CD4-positive, alpha-beta T cell (primary cell): ENCODE measurements around the gene GBA2. TPM values are rescaled to one million over a fixed set of nuclear protein-coding genes. Genes with fewer than 3 reads are reported as not detected.

Experiments
- ATAC-seq: fragments of 200-7000 bp; cut with Tn5 transposase; one replicate; pipeline ENCODE4 v1.10.0; 2022; ENCODE audit warnings: mild to moderate bottlenecking; ENCODE audit not compliant: poor library complexity
- CTCF ChIA-PET: fragments of 350-600 bp; sonication (Branson Sonifier 250); formaldehyde crosslinking; loops from one replicate; lab custom pipeline; 2021; ENCODE audit warnings: antibody characterized with exemption, inconsistent platforms; lab: Charles Lee
- POLR2A ChIA-PET: fragments of 350-600 bp; sonication (Branson Sonifier 250); formaldehyde crosslinking; loops from one replicate; lab custom pipeline; 2021; ENCODE audit warnings: antibody characterized with exemption, inconsistent platforms; lab: Charles Lee
- DNase-seq, 14 experiments: peaks; one replicate each; pipeline ENCODE4 v3.0.0-alpha.2; 2013 to 2020; ENCODE audit warnings: mixed read lengths in 2 of 14
- H3K27ac ChIP-seq, 2 donors: one replicate each; pipeline versions ENCODE4 v1.5.1 to v1.7.0; 2013; ENCODE audit warnings: low read length in 2 of 2, low read depth in 1 of 2, mild to moderate bottlenecking in 1 of 2
- H3K27me3 ChIP-seq, 2 experiments: 1 replicate in 1 of 2; 2 replicates in 1 of 2; pipeline versions ENCODE4 v1.6.1 to v1.7.0; 2013; ENCODE audit warnings: low read length in 2 of 2, control low read depth in 1 of 2, mild to moderate bottlenecking in 1 of 2, moderate library complexity in 1 of 2; ENCODE audit not compliant: insufficient read depth in 2 of 2, control insufficient read depth in 1 of 2
- H3K36me3 ChIP-seq: one replicate; pipeline ENCODE4 v1.6.1; 2013; ENCODE audit warnings: low read length, control low read depth; ENCODE audit not compliant: insufficient read depth
- H3K4me1 ChIP-seq: one replicate; pipeline ENCODE4 v1.6.1; 2013; ENCODE audit warnings: low read length, control low read depth; ENCODE audit not compliant: insufficient read depth
- H3K4me3 ChIP-seq: one replicate; pipeline ENCODE4 v1.5.1; 2013; ENCODE audit warnings: mild to moderate bottlenecking, low read length, moderate library complexity
- H3K9me3 ChIP-seq, 2 experiments: 1 replicate in 1 of 2; 2 replicates in 1 of 2; pipeline versions ENCODE4 v1.6.1 to v1.7.0; 2013; ENCODE audit warnings: low read length in 2 of 2, mild to moderate bottlenecking in 2 of 2, control low read depth in 1 of 2, moderate library complexity in 1 of 2; ENCODE audit not compliant: control insufficient read depth in 1 of 2, insufficient read depth in 1 of 2
- H3K27ac Mint-ChIP-seq: one replicate; pipeline ENCODE4 v1.8.0; 2020; ENCODE audit warnings: mixed read lengths
- H3K27me3 Mint-ChIP-seq: one replicate; pipeline ENCODE4 v1.8.0; 2021; ENCODE audit warnings: mixed read lengths
- H3K36me3 Mint-ChIP-seq: one replicate; pipeline ENCODE4 v1.8.0; 2021; ENCODE audit warnings: low read depth, mixed read lengths
- H3K4me1 Mint-ChIP-seq: one replicate; pipeline ENCODE4 v1.8.0; 2021; ENCODE audit warnings: low read depth, mixed read lengths
- H3K4me3 Mint-ChIP-seq: one replicate; pipeline ENCODE4 v1.8.0; 2020; ENCODE audit warnings: mild to moderate bottlenecking, mixed read lengths
- H3K9me3 Mint-ChIP-seq: one replicate; pipeline ENCODE4 v1.8.0; 2020; ENCODE audit warnings: mixed read lengths
- intact Hi-C, 2 experiments: fragments of 100-400 bp; cut with DNase I in 1 of 2; cut with micrococcal nuclease in 1 of 2; formaldehyde crosslinking; loops; one replicate each; pipeline versions ENCODE4 v1.15.1 to v1.9.0; 2023 to 2025; cut with DNase I, micrococcal nuclease
- total RNA-seq, 174 experiments: library from RNA in 2 of 174; stranded (reverse) in 2 of 174; gene quantifications; one replicate each; pipeline ENCODE4 v1.2.3 and lab custom pipeline; 2021 to 2026
- TF ChIP-seq, protein P1 (sequence below): fragments of 200-600 bp; IDR thresholded peaks from one replicate; pipeline ENCODE4 v1.8.0; 2022; ENCODE audit warnings: antibody characterized with exemption, mild to moderate bottlenecking

GBA2 gene
- total RNA-seq, 2 experiments from 2014 or later = 17.3 to 18.6 TPM

DNA sequence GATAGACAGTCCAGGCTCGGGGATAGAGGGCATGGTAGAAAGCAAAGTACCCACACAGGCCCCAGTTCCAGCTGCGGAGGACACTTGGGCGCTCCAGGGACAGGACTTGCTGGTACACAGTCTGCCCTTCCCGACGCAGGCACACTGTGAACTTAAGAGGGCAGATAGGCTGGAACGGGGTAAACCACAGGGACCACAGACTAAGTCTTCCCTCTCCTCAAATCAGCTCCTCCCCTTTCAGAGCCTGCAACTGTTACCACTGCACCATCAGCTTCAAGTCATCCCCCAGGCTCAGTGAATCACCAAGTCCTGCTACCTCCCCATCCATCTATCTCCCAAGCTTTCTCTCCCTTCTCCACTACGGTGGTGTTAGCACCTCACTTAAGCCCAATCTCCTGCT lies 7.3 kb downstream of the GBA2 start:
- ATAC-seq = no peak
- no peak overlapping the region for H3K27ac ChIP-seq
- H3K4me1 ChIP-seq = peaks cover 18% of the 10 kb centered on the region
- no peaks in the 10 kb centered on the region for H3K9me3 ChIP-seq
- intact Hi-C loops = loop anchor here in 1 of 2 experiments (10.0 kb wide), 1 partner anchor 1217 kb away; the partner anchor contains the start of gene ENHO
- H3K27me3 Mint-ChIP-seq = no peaks in the 10 kb centered on the region
- peaks cover 28% of the 10 kb centered on the region for H3K4me1 Mint-ChIP-seq
- DNase-seq = peak in 2 of 14 experiments; percentile 38 to 50
- no peak overlapping the region for H3K4me3 ChIP-seq
- ChIA-PET CTCF (no interaction called here), POLR2A (interaction anchor here (1.9 to 2.4 kb wide), 2 partner anchors 8 to 9 kb away, joined by 4 to 10 read pairs; partner anchors contain the start of genes CREB3, GBA2, RGP1 and TLN1)
- no peaks in the 10 kb centered on the region for H3K9me3 Mint-ChIP-seq
- H3K27me3 ChIP-seq = no peaks in the 10 kb centered on the region
- H3K4me3 Mint-ChIP-seq = no peak overlapping the region
- H3K36me3 Mint-ChIP-seq = peaks cover 77% of the 10 kb centered on the region
- H3K27ac Mint-ChIP-seq = no peak overlapping the region
- TF ChIP-seq, protein P1, sequence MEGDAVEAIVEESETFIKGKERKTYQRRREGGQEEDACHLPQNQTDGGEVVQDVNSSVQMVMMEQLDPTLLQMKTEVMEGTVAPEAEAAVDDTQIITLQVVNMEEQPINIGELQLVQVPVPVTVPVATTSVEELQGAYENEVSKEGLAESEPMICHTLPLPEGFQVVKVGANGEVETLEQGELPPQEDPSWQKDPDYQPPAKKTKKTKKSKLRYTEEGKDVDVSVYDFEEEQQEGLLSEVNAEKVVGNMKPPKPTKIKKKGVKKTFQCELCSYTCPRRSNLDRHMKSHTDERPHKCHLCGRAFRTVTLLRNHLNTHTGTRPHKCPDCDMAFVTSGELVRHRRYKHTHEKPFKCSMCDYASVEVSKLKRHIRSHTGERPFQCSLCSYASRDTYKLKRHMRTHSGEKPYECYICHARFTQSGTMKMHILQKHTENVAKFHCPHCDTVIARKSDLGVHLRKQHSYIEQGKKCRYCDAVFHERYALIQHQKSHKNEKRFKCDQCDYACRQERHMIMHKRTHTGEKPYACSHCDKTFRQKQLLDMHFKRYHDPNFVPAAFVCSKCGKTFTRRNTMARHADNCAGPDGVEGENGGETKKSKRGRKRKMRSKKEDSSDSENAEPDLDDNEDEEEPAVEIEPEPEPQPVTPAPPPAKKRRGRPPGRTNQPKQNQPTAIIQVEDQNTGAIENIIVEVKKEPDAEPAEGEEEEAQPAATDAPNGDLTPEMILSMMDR = no peak
- H3K36me3 ChIP-seq = peaks cover 78% of the 10 kb centered on the region

DNA sequence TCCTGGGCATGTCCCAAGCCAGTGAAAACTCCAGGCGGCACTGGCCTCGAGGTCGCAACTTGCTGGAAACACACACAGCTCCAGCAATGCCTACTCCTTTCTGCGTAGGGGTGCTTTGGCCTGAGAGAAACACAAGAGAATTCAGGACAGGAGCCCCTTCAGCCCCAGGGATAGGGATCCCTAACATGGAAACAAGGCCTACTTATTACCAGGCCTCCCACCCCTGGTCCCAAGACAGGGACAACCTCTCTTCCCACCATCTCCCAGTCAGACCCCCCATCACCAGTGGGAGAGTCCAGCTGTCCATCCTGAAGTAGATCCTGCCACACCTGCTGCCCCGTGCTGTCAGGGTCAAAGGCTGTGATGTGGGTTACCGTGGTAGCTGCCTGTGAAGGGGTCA lies 8.8 kb downstream of the GBA2 start:
- no peak for DNase-seq

DNA sequence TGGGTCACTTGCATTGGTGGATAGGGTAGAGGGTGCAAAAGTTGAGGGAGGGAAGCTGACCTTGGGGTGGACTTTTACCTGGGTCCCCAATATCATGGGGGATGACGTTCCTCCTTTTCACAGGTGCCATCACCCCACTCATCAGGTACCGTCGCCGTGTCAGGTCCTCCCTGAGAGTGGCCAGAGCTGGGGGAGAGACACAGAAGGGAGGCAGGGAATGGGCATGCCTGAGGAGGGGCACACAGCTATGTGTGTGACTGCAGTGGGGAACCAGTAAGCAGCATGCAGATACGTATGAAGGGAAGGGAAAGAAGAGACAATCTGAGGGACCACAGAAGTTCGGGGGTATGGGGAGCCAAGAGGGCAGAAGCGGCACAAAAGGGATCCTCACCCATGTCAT lies 10.1 kb downstream of the GBA2 start:
- Histone ChIP-seq H3K27ac (no peak overlapping the region), H3K4me3 (no peak overlapping the region), H3K27me3 (no peaks in the 10 kb centered on the region), H3K4me1 (peaks cover 20% of the 10 kb centered on the region), H3K36me3 (peaks cover 89% of the 10 kb centered on the region), H3K9me3 (no peaks in the 10 kb centered on the region)
- no peak for DNase-seq
- H3K27me3 Mint-ChIP-seq = no peaks in the 10 kb centered on the region
- ATAC-seq = no peak
- H3K4me3 Mint-ChIP-seq = no peak overlapping the region
- TF ChIP-seq, protein P1 = no peak
- no peak overlapping the region for H3K27ac Mint-ChIP-seq
- CTCF ChIA-PET = no interaction called here
- intact Hi-C loops = loop anchor here (10.0 kb wide), 3 partner anchors 624 to 1026 kb away; partner anchors contain the start of genes ATOSB (in 1 of the 2) and DNAJB5 (in 1 of the 2)
- no peaks in the 10 kb centered on the region for H3K9me3 Mint-ChIP-seq
- POLR2A ChIA-PET = interaction anchor here (0.5 to 1.5 kb wide), 3 partner anchors 10 to 210 kb away, joined by 3 to 8 read pairs (median 4); partner anchors contain the start of genes GBA2 and RGP1
- peaks cover 24% of the 10 kb centered on the region for H3K4me1 Mint-ChIP-seq
- peaks cover 79% of the 10 kb centered on the region for H3K36me3 Mint-ChIP-seq

More for the DNA sequence above, 8.8 kb downstream of the GBA2 start:
- peaks cover 84% of the 10 kb centered on the region for H3K36me3 Mint-ChIP-seq
- ChIA-PET CTCF (no interaction called here), POLR2A (interaction anchor here (1.3 to 2.4 kb wide), 3 partner anchors 8 to 12 kb away, joined by 3 to 10 read pairs (median 4); partner anchors contain the start of genes CREB3, GBA2, RGP1 and TLN1)
- intact Hi-C loops = loop anchor here in 1 of 2 experiments (10.0 kb wide), 1 partner anchor 1215 kb away; the partner anchor contains the start of gene ENHO
- peaks cover 24% of the 10 kb centered on the region for H3K4me1 Mint-ChIP-seq
- no peaks in the 10 kb centered on the region for H3K9me3 Mint-ChIP-seq
- Histone ChIP-seq H3K27ac (no peak overlapping the region), H3K36me3 (peaks cover 92% of the 10 kb centered on the region), H3K27me3 (no peaks in the 10 kb centered on the region), H3K9me3 (no peaks in the 10 kb centered on the region), H3K4me1 (peaks cover 18% of the 10 kb centered on the region), H3K4me3 (no peak overlapping the region)
- no peak overlapping the region for H3K27ac Mint-ChIP-seq
- no peaks in the 10 kb centered on the region for H3K27me3 Mint-ChIP-seq
- ATAC-seq = no peak
- TF ChIP-seq, protein P1 = no peak
- H3K4me3 Mint-ChIP-seq = no peak overlapping the region
